PC-3 (cell line): ENCODE data around the gene REXO4. TPM values are rescaled to one million over a fixed set of nuclear protein-coding genes. Genes with fewer than 3 reads are reported as not detected.
A peak's percentile ranks its signal among the peaks of the same experiment; 100 is the strongest.

ENCODE experiments used
- ATAC-seq: fragments of 200-7000 bp; cut with Tn5 transposase; 2 replicates; pipeline ENCODE4 v1.9.1; 2020; ENCODE audit warnings: mild to moderate bottlenecking, moderate library complexity
- Bru-seq: library from RNA; stranded (reverse); fragments of 400-500 nt; gene quantifications from one replicate; lab custom pipeline; 2021; lab: Mats Ljungman, UMichigan
- BruChase-seq, 2 experiments: library from RNA; stranded (reverse); fragments of 400-500 nt; gene quantifications; one replicate each; lab custom pipeline; 2021; lab: Mats Ljungman, UMichigan
- BruUV-seq: library from RNA; stranded (reverse); fragments of 400-500 nt; replicated peaks from 2 replicates; lab custom pipeline; 2021; lab: Mats Ljungman, UMichigan
- CTCF ChIA-PET: fragments of 300-600 bp; sonication (Branson Sonifier 250); formaldehyde crosslinking; loops from one replicate; lab custom pipeline; 2022; ENCODE audit warnings: antibody characterized with exemption; lab: Charles Lee
- POLR2A ChIA-PET: fragments of 300-600 bp; sonication (Branson Sonifier 250); formaldehyde crosslinking; loops from one replicate; lab custom pipeline; 2022; ENCODE audit warnings: antibody characterized with exemption; ENCODE audit not compliant: unreplicated experiment; lab: Charles Lee
- DNase-seq: peaks from one replicate; pipeline ENCODE4 v3.0.0-alpha.2; 2015
- H2AFZ ChIP-seq: fragments of 300-600 bp; sonication (generic); 2 replicates; pipeline ENCODE4 v1.6.0; 2016; ENCODE audit warnings: antibody characterized with exemption, low read length
- H3F3A ChIP-seq: fragments of 300-600 bp; sonication (generic); one replicate; pipeline ENCODE4 v1.6.0; 2017; ENCODE audit warnings: antibody characterized with exemption, low read length, control low read depth, mild to moderate bottlenecking; ENCODE audit not compliant: unreplicated experiment
- H3K27ac ChIP-seq: fragments of 300-600 bp; sonication (generic); 2 replicates; pipeline ENCODE4 v1.5.1; 2016; ENCODE audit warnings: mild to moderate bottlenecking, low read length
- H3K27me3 ChIP-seq: fragments of 300-600 bp; sonication (generic); 2 replicates; pipeline ENCODE4 v1.6.1; 2016; ENCODE audit warnings: low read length, mixed read lengths
- H3K36me3 ChIP-seq: fragments of 300-600 bp; sonication (generic); 2 replicates; pipeline ENCODE4 v1.6.1; 2016; ENCODE audit warnings: low read depth, mixed run types, low read length, mixed read lengths
- H3K4me1 ChIP-seq: fragments of 300-600 bp; sonication (generic); 2 replicates; pipeline ENCODE4 v1.5.1; 2016; ENCODE audit warnings: low read length; ENCODE audit not compliant: insufficient read depth
- H3K4me2 ChIP-seq: fragments of 300-600 bp; sonication (generic); 2 replicates; pipeline ENCODE4 v1.6.0; 2016; ENCODE audit warnings: low read length
- H3K4me3 ChIP-seq: fragments of 300-600 bp; sonication (generic); 2 replicates; pipeline ENCODE4 v1.5.1; 2016; ENCODE audit warnings: mild to moderate bottlenecking, low read length, mixed read lengths
- H3K79me2 ChIP-seq: fragments of 300-600 bp; sonication (generic); 2 replicates; pipeline ENCODE4 v1.6.1; 2017; ENCODE audit warnings: low read length, mixed read lengths
- H3K9ac ChIP-seq: fragments of 300-600 bp; sonication (generic); 2 replicates; pipeline ENCODE4 v1.6.0; 2016; ENCODE audit warnings: mild to moderate bottlenecking, low read length
- H3K9me2 ChIP-seq: fragments of 300-600 bp; sonication (generic); replicated peaks from 2 replicates; pipeline ENCODE4 v1.6.1; 2016; ENCODE audit warnings: mixed run types, low read length, mixed read lengths
- H3K9me3 ChIP-seq: fragments of 300-600 bp; sonication (generic); 2 replicates; pipeline ENCODE4 v1.6.1; 2016; ENCODE audit warnings: low read length, mixed read lengths
- H4K20me1 ChIP-seq: fragments of 300-600 bp; sonication (generic); 2 replicates; pipeline ENCODE4 v1.6.1; 2016; ENCODE audit warnings: low read length, mixed read lengths
- CTCF ChIP-seq: fragments of 300-600 bp; sonication (generic); conservative IDR thresholded peaks from 2 replicates; pipeline ENCODE4 v1.5.1; 2017; ENCODE audit warnings: antibody characterized with exemption, low read depth, mild to moderate bottlenecking, low read length
- EZH2 ChIP-seq: fragments of 300-600 bp; sonication (generic); IDR thresholded peaks from one replicate; pipeline ENCODE4 v1.6.1; 2017; ENCODE audit warnings: antibody characterized with exemption, mild to moderate bottlenecking, low read length; ENCODE audit not compliant: unreplicated experiment
- EZH2phosphoT487 ChIP-seq: fragments of 300-600 bp; sonication (generic); IDR thresholded peaks from 2 replicates; pipeline ENCODE4 v1.6.1; 2018; ENCODE audit warnings: mild to moderate bottlenecking, antibody characterized with exemption, low read length, borderline replicate concordance
- intact Hi-C: fragments of 100-400 bp; cut with micrococcal nuclease; formaldehyde crosslinking; loops from 2 replicates; pipeline ENCODE4 v1.9.0; 2023
- long read RNA-seq: library from polyadenylated mRNA; unstranded; transcript quantifications from one replicate; pipeline ENCODE4 v2.0.0, GENCODE V29; 2021; ENCODE audit not compliant: unreplicated experiment
- total RNA-seq: library from RNA; depleted of rRNA; stranded (reverse); fragments of >200 nt; gene quantifications from 2 replicates; pipeline ENCODE4 v1.2.3, GENCODE V29; 2014; rRNA removed

REXO4 gene
- 34.1 and 37.8 TPM in 2 replicates for total RNA-seq
- percentile 75 among the genes with signal in this experiment for Bru-seq, nascent RNA
- BruChase-seq, experiment 1, labeled RNA remaining after a 6-hour chase = percentile 81 among the genes with signal in this experiment
- BruChase-seq, experiment 2, labeled RNA remaining after a 2-hour chase = percentile 77 among the genes with signal in this experiment
- long read RNA-seq, transcript REXO4-202 (8 exons, 2,360 nt) = major isoform, 63 of 88 reads
- long read RNA-seq, partial matches to known transcripts = 22 of 88 reads
- long read RNA-seq, other reads (novel, unspliced or antisense) = 2 of 88 reads

- CTCF ChIA-PET = no interaction called here
- no peaks in the 10 kb centered on the region for H3K9me3 ChIP-seq
- TF ChIP-seq CTCF (no peak), EZH2 (no peak), EZH2phosphoT487 (no peak)
- no peaks in the 10 kb centered on the region for H3K27me3 ChIP-seq
- no peaks in the 10 kb centered on the region for H3K9me2 ChIP-seq
- TSS peak; percentile 83 for BruUV-seq
- peaks cover 46% of the 10 kb centered on the region for H3K79me2 ChIP-seq
- H2AFZ ChIP-seq = peak within 1 kb of the TSS; percentile 84
- peaks cover 11% of the 10 kb centered on the region for H3K36me3 ChIP-seq
- intact Hi-C loops = no loop called here
- peak within 1 kb of the TSS; percentile 35 for H3K27ac ChIP-seq
- H3F3A ChIP-seq = no peaks in the 10 kb centered on the region
- DNase-seq (peak; percentile 72), ATAC-seq (peak; percentile 81)
- peak within 1 kb of the TSS; percentile 86 for H3K4me2 ChIP-seq
- no peaks in the 10 kb centered on the region for H4K20me1 ChIP-seq
- H3K4me1 ChIP-seq = peaks cover 7% of the 10 kb centered on the region; the same call in 1 of the 2 replicates
- peak within 1 kb of the TSS; percentile 96 for H3K4me3 ChIP-seq
- peak within 1 kb of the TSS; percentile 94 for H3K9ac ChIP-seq
- POLR2A ChIA-PET = no interaction called here
These were observed at the start of gene REXO4 for GRCh38 chr9:133417541-133418461. TSS of gene REXO4 (minus strand) at chr9:133418010. CDS start at chr9:133417844, 166 bp downstream.

- no peak for DNase-seq
- intact Hi-C loops = no loop called here
- Histone ChIP-seq H4K20me1 (no peaks in the 10 kb centered on the region), H2AFZ (no peak overlapping the region), H3K4me2 (no peak overlapping the region), H3F3A (no peaks in the 10 kb centered on the region), H3K9me2 (no peaks in the 10 kb centered on the region), H3K27ac (no peak overlapping the region), H3K36me3 (no peaks in the 10 kb centered on the region), H3K27me3 (no peaks in the 10 kb centered on the region), H3K9ac (no peak overlapping the region), H3K79me2 (no peaks in the 10 kb centered on the region), H3K4me1 (no peaks in the 10 kb centered on the region), H3K9me3 (no peaks in the 10 kb centered on the region), H3K4me3 (no peak overlapping the region)
- no peak for TF ChIP-seq CTCF
- no peak for TF ChIP-seq EZH2phosphoT487
- TF ChIP-seq EZH2 = no peak
- CTCF ChIA-PET = no interaction called here
- no TSS peak for BruUV-seq
- POLR2A ChIA-PET = no interaction called here
- no peak for ATAC-seq
These were observed 49.3 kb upstream of the REXO4 start for GRCh38 chr9:133467101-133467500.
